Medulla oblongata (tissue), 1 donor: ENCODE measurements around the gene ARGLU1.
A peak's percentile ranks its signal among the peaks of the same experiment; 100 is the strongest.

Source experiments
- DNase-seq: peaks from one replicate; pipeline ENCODE4 v3.0.0-alpha.2; 2015; ENCODE audit errors: extremely low spot score

ARGLU1 gene

GRCh38 chr13:106503730-106504453 is 64.0 kb downstream of the ARGLU1 start:
- DNase-seq: no peak

GRCh38 chr13:106503272-106503671 is 64.7 kb downstream of the ARGLU1 start:
- DNase-seq: no peak

- DNase-seq: no peak
Measured at GRCh38 chr13:106500445-106500844, 67.5 kb downstream of the ARGLU1 start.

- peak; percentile 58 for DNase-seq
Measured at GRCh38 chr13:106499896-106500295, 68.0 kb downstream of the ARGLU1 start.

GRCh38 chr13:106499113-106499512 is 68.8 kb downstream of the ARGLU1 start:
- DNase-seq: no peak

GRCh38 chr13:106498571-106498970 is 69.4 kb downstream of the ARGLU1 start:
- DNase-seq: peak; percentile 82

GRCh38 chr13:106498158-106498557 is 69.8 kb downstream of the ARGLU1 start:
- DNase-seq: peak; percentile 68

- no peak for DNase-seq
Measured at GRCh38 chr13:106497079-106497478, 70.9 kb downstream of the ARGLU1 start.

GRCh38 chr13:106496072-106496997 is 71.6 kb downstream of the ARGLU1 start:
- no peak for DNase-seq

- no peak for DNase-seq
Measured at GRCh38 chr13:106494936-106495335, 73.0 kb downstream of the ARGLU1 start.

GRCh38 chr13:106494506-106494905 is 73.4 kb downstream of the ARGLU1 start:
- DNase-seq: no peak

GRCh38 chr13:106493533-106494220 is 74.3 kb downstream of the ARGLU1 start:
- DNase-seq: peak; percentile 76

GRCh38 chr13:106492588-106493475 is 75.1 kb downstream of the ARGLU1 start:
- no peak for DNase-seq

GRCh38 chr13:106491928-106492587 is 75.9 kb downstream of the ARGLU1 start:
- peak; percentile 93 for DNase-seq
